Tibial artery (tissue), 4 donors: ENCODE data around the gene MADD.

Experiments
- DNase-seq, 2 donors: peaks; one replicate each; pipeline ENCODE4 v3.0.0-alpha.2; 2019
- H3K27ac ChIP-seq, 2 donors: fragments of 200-600 bp; sonication (generic) in 1 of 2; 1 replicate in 1 of 2; 2 replicates in 1 of 2; pipeline ENCODE4 v1.5.1; 2018 to 2019; ENCODE audit warnings: mild to moderate bottlenecking in 1 of 2
- H3K27me3 ChIP-seq, 2 donors: fragments of 200-600 bp; sonication (generic) in 1 of 2; one replicate each; pipeline versions ENCODE4 v1.5.1 to v1.6.0; 2016 to 2019
- H3K36me3 ChIP-seq, 3 donors: fragments of 200-600 bp; sonication (generic) in 2 of 3; one replicate each; pipeline ENCODE4 v1.5.1; 2016 to 2019; ENCODE audit warnings: mild to moderate bottlenecking in 2 of 3
- H3K4me1 ChIP-seq, 4 donors: fragments of 200-600 bp; sonication (generic) in 2 of 4; 1 replicate in 3 of 4; 2 replicates in 1 of 4; pipeline ENCODE4 v1.5.1; 2016 to 2019
- H3K4me3 ChIP-seq, 2 donors: fragments of 200-600 bp; sonication (generic) in 1 of 2; 1 replicate in 1 of 2; 2 replicates in 1 of 2; pipeline ENCODE4 v1.5.1; 2018 to 2019; ENCODE audit warnings: mild to moderate bottlenecking in 2 of 2
- H3K9me3 ChIP-seq, 3 donors: fragments of 200-600 bp; sonication (generic) in 1 of 3; one replicate each; pipeline ENCODE4 v1.5.1; 2016 to 2019
- intact Hi-C: fragments of 100-400 bp; cut with DNase I; formaldehyde crosslinking; loops from one replicate; pipeline ENCODE4 v1.15.0; 2023; ENCODE audit warnings: low total_unique reads
- TF ChIP-seq, protein P1 (sequence below), 2 experiments: fragments of 200-600 bp in 1 of 2; fragments of 450-650 bp in 1 of 2; IDR thresholded peaks; one replicate each; pipeline ENCODE4 v1.5.1; 2017 to 2019; ENCODE audit warnings: antibody characterized with exemption in 2 of 2, mild to moderate bottlenecking in 1 of 2, moderate library complexity in 1 of 2

The MADD gene

DNA sequence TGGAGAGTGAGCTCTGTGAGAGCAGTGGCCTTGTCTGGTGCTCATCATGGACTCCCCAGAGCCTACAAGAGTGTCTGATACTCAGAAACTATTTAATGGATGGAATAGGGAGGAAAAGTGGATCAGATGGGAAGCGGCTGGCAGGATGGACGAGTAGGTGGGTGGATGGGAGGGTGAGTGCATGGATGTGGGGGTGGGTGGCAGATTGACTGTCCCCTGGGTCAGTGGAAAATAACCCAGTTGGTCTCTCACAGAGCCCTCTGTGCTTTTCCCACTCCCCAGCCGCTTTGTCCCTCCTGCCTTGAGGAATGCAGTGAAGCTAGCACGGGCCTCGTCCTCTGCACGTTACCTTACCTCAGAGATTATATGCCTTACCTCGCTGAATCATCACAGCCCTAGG, 102.5 kb downstream of the MADD start:
- H3K4me3 ChIP-seq: no peak overlapping the region
- no peaks in the 10 kb centered on the region for H3K9me3 ChIP-seq
- no peak overlapping the region for H3K27ac ChIP-seq
- H3K4me1 ChIP-seq: no peaks in the 10 kb centered on the region
- TF ChIP-seq, protein P1, sequence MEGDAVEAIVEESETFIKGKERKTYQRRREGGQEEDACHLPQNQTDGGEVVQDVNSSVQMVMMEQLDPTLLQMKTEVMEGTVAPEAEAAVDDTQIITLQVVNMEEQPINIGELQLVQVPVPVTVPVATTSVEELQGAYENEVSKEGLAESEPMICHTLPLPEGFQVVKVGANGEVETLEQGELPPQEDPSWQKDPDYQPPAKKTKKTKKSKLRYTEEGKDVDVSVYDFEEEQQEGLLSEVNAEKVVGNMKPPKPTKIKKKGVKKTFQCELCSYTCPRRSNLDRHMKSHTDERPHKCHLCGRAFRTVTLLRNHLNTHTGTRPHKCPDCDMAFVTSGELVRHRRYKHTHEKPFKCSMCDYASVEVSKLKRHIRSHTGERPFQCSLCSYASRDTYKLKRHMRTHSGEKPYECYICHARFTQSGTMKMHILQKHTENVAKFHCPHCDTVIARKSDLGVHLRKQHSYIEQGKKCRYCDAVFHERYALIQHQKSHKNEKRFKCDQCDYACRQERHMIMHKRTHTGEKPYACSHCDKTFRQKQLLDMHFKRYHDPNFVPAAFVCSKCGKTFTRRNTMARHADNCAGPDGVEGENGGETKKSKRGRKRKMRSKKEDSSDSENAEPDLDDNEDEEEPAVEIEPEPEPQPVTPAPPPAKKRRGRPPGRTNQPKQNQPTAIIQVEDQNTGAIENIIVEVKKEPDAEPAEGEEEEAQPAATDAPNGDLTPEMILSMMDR (IDR thresholded peaks at IDR 0.05): no peak
- no peaks in the 10 kb centered on the region for H3K27me3 ChIP-seq
- no peaks in the 10 kb centered on the region for H3K36me3 ChIP-seq
- DNase-seq: no peak
- intact Hi-C loops: loop anchor here (10.0 kb wide), 1 partner anchor 482 kb away; no protein-coding TSS in a partner anchor

DNA sequence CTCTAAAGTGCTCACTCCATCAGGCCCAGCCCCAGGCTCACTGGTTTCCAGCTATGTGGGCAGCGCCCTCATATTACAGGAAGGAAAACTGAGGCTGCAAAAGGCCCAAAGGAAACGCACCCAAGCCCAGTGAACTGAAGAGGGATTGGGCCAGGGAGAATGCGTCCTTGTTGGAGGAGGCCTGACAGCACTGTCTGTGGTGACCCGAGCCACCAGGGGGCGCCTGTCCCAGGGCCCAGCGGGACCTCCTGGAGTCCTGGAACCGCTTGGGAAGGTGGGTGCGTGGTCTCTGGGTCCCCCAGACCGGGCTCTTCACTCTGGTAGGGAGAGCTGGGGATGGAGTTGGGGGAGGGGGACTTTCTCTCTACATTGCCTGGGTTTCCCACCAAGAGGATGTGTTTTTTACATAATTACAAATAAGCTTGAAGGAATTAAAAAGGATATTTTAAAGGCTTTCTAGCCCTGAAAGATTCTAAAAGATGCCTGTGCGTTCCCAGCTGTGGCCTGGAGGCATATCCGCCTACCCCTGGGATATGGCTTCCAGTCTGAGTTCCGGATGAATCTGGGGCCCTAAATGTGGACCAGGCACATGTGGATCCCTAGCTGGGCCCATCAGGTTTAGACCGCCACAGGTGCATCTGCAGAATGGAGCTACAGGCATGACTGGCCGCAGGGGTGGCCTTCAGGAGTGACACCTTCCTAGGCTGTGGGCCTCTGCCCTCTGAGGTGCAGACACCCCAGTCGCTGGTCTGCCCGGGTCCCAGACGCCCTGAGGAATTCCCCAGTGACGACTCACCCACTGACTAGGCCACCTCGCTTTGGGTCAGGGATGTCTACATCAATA, 104.2 kb downstream of the MADD start:
- intact Hi-C loops: loop anchor here (10.0 kb wide), 1 partner anchor 481 kb away; no protein-coding TSS in a partner anchor
- TF ChIP-seq, protein P1 (IDR thresholded peaks at IDR 0.05): peak; percentile 91
- H3K4me3 ChIP-seq: no peak overlapping the region
- H3K27ac ChIP-seq: no peak overlapping the region
- no peaks in the 10 kb centered on the region for H3K27me3 ChIP-seq
- no peaks in the 10 kb centered on the region for H3K4me1 ChIP-seq
- peak; percentile 76 to 89 for DNase-seq
- no peaks in the 10 kb centered on the region for H3K36me3 ChIP-seq
- no peaks in the 10 kb centered on the region for H3K9me3 ChIP-seq

DNA sequence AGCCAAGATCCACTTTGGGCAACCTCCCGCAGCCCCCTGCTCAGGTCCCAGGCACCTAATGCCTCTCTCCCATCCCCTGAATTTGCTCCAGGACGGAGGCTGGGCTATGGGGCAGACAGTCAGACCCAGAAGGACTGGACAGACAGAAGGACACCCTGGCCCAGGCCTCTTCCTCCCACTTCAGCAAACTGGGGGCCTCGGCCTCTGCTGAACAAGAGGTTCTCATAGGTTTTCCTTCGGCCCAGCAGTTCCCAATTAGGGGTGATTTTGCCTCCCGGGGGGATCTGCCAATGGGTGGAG, 104.7 kb downstream of the MADD start:
- intact Hi-C loops: loop anchor here (5.0 to 10.0 kb wide), 2 partner anchors 73 to 480 kb away; partner anchors contain the start of gene RAPSN
- no peak overlapping the region for H3K27ac ChIP-seq

DNA sequence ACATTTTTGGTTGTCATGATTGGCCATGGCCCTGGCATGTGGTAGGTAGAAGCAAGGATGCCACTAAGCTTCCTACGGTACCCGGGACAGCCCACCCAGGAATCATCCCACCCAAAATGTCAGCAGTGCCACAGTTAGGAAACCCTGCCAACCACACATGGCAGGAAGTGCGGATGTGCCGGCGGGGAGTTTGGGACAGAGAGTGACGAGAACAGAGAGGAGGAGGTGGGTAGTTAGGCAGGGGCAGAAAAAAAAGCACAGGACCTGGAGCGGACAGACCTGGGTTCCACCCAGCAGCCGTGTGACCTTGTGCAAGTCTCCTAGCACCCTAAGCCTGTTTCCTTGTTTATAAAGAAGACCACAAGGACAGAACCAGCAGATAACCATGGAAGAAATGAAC, 105.1 kb downstream of the MADD start:
- Histone ChIP-seq H3K4me1 (no peaks in the 10 kb centered on the region), H3K27me3 (no peaks in the 10 kb centered on the region), H3K27ac (no peak overlapping the region), H3K4me3 (no peak overlapping the region), H3K9me3 (no peaks in the 10 kb centered on the region), H3K36me3 (no peaks in the 10 kb centered on the region)
- TF ChIP-seq, protein P1 (IDR thresholded peaks at IDR 0.05): no peak
- intact Hi-C loops: loop anchor here (5.0 to 10.0 kb wide), 2 partner anchors 72 to 480 kb away; partner anchors contain the start of gene RAPSN
- no peak for DNase-seq

More for the DNA sequence above, 104.7 kb downstream of the MADD start:
- DNase-seq: no peak
- no peaks in the 10 kb centered on the region for H3K4me1 ChIP-seq
- no peaks in the 10 kb centered on the region for H3K9me3 ChIP-seq
- no peaks in the 10 kb centered on the region for H3K27me3 ChIP-seq
- H3K36me3 ChIP-seq: no peaks in the 10 kb centered on the region
- TF ChIP-seq, protein P1 (IDR thresholded peaks at IDR 0.05): no peak
- no peak overlapping the region for H3K4me3 ChIP-seq

DNA sequence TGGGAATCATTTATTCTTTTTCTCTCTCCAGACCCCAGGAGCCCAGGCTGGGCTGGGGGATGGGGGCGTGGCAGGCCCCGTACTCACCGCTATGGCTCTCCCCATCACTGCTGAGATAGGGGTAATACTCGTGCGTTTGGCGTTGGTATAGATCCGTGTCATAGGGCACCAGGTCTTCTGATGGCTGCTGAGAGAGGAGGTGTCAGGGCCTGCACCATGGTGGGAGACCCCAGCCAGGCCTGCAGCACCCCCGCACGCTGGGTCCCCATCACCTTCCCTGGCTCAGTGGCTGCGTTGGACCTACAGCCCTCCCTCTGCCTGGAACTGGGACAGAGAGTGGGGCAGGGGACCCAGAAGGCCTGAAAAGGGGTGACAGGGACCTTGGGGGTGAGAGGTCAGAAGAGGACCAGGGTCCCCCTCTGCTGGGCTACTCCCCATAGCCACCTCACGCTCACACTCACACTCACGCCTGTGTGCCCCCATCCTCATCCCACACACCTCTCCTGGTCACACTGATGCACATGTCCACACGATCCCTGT, 105.7 kb downstream of the MADD start:
- Histone ChIP-seq H3K27me3 (no peaks in the 10 kb centered on the region), H3K9me3 (no peaks in the 10 kb centered on the region), H3K36me3 (no peaks in the 10 kb centered on the region), H3K27ac (no peak overlapping the region), H3K4me1 (no peaks in the 10 kb centered on the region), H3K4me3 (peak overlapping the region in 1 of 2 donors; percentile 31)
- intact Hi-C loops: loop anchor here (5.0 to 10.0 kb wide), 2 partner anchors 72 to 479 kb away; partner anchors contain the start of gene RAPSN
- DNase-seq: no peak
- TF ChIP-seq, protein P1 (IDR thresholded peaks at IDR 0.05): no peak
